GM13977 (cell line): ENCODE data around the gene PPP2R3C.
"Not testable (repeated sequence)": the region's sequence is repeated elsewhere in the genome, so short reads cannot be mapped to it uniquely, and the experiment has no call there.

Experiments
- DNase-seq: peaks from one replicate; pipeline ENCODE4 v3.0.0; 2012; ENCODE audit warnings: low spot score
- in situ Hi-C: fragments of 300-500 bp; cut with MboI; formaldehyde crosslinking; loops from one replicate; pipeline ENCODE4 v1.12.0; 2022; ENCODE audit warnings: low sequenced_read_pairs, low pct_unique_long_range_greater_than_20kb, mixed read lengths, inconsistent platforms; ENCODE audit not compliant: unreplicated experiment
- TF ChIP-seq, protein P1 (sequence below): IDR thresholded peaks from 2 replicates; pipeline ENCODE4 v1.5.1; 2012; ENCODE audit warnings: mild to moderate bottlenecking, control low read depth; ENCODE audit not compliant: insufficient read depth; ENCODE audit errors: extremely low read depth, missing control alignments

PPP2R3C gene

DNA sequence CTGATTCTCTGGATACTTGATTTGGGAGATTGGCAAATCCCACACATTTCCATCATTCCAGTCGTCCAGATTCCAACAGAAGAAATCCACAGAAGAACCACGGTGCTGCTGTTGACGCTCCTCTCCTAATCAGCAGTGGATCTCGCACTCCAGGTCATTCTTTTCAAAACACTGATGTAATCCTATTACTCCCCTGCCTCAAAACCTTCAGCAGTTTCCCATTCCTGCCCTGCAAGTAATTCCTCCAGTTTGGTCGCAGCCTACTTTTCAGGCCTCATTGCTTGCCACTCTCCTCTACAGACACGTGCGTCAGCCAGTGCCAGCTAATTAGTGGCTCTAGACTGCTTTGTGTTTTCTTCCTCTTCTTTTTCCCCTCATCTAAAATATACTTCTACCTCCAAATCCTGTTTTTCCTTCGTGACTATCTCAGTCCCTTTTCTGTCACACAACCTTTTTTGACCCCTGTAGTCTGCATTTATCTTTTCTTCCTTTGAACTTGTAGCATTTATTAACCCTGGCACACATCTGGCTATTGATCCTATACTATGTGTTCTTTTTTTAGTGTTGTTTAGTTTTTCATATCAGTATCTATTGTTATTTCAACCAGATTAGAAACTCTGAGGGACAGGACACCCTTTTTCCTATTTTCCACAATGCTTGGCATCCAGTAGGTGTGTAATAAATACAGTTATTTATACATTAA, 37.3 kb upstream of the PPP2R3C start:
- TF ChIP-seq, protein P1, sequence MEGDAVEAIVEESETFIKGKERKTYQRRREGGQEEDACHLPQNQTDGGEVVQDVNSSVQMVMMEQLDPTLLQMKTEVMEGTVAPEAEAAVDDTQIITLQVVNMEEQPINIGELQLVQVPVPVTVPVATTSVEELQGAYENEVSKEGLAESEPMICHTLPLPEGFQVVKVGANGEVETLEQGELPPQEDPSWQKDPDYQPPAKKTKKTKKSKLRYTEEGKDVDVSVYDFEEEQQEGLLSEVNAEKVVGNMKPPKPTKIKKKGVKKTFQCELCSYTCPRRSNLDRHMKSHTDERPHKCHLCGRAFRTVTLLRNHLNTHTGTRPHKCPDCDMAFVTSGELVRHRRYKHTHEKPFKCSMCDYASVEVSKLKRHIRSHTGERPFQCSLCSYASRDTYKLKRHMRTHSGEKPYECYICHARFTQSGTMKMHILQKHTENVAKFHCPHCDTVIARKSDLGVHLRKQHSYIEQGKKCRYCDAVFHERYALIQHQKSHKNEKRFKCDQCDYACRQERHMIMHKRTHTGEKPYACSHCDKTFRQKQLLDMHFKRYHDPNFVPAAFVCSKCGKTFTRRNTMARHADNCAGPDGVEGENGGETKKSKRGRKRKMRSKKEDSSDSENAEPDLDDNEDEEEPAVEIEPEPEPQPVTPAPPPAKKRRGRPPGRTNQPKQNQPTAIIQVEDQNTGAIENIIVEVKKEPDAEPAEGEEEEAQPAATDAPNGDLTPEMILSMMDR: no peak
- in situ Hi-C loops: loop anchor here (25.0 kb wide), 1 partner anchor 528 kb away; no protein-coding TSS in a partner anchor
- no peak for DNase-seq

DNA sequence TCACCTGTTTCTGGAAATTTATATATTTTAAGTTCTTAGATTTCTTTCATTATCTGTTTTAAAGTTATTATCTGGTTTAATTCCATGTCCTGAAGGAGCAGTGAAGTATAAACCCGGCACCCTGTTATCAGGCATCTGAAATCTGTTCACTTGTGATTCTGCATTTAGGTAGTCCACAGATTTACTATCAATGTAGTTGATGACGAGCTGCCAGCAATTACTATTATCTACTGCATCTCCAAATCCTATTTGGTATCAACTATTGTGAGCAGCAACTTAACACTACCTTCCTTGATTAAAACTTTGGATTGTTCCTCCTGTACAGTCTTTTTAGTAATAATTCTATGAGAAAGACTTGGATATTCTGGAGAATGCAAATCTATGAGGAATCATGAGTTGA, 36.7 kb upstream of the PPP2R3C start:
- TF ChIP-seq, protein P1: no peak
- in situ Hi-C loops: loop anchor here (25.0 kb wide), 1 partner anchor 529 kb away; no protein-coding TSS in a partner anchor
- DNase-seq: no peak

DNA sequence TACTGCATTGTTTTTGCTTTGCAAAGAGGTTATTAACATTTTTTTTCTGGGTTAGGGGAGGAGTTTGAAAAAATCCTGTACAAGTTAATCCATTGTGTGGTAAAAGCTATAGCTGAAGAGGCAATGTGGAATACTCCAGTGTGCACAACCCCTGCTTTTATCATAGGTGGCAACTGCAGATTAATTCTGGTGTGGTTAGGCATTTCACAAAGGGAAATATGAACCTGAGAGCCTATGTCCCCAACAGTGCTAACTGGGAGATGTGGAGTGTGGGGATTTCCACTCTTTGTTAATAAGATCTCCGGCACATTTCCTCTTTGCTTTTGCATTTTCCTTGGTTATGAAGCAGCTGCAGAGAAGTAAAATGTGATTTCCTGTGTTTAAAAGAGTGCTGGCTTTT, 34.2 kb upstream of the PPP2R3C start:
- in situ Hi-C loops: loop anchor here (25.0 kb wide), 1 partner anchor 531 kb away; no protein-coding TSS in a partner anchor
- DNase-seq: no peak

DNA sequence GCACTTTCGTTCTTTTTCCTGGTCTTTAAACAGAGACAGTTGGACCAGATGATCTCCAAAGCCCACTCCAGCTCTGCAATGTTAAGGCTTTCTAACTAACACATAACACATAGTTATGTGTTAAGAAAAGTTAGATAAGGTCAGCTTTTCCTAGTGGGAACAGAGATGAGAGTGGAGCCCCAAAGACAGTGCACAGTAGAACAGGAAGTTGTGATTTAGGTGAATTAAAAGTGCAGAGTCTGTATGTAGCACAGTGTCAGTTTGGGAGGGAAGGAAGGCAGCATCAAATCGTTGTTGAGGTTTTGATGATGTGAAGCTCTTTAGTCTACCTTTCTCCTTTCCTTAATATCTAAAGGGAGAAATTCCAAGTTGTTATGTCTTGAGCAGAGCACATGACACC, 32.2 kb upstream of the PPP2R3C start:
- in situ Hi-C loops: loop anchor here (25.0 kb wide), 1 partner anchor 533 kb away; no protein-coding TSS in a partner anchor
- no peak for DNase-seq
- TF ChIP-seq, protein P1: no peak

More for the DNA sequence above, 34.2 kb upstream of the PPP2R3C start:
- TF ChIP-seq, protein P1: no peak

DNA sequence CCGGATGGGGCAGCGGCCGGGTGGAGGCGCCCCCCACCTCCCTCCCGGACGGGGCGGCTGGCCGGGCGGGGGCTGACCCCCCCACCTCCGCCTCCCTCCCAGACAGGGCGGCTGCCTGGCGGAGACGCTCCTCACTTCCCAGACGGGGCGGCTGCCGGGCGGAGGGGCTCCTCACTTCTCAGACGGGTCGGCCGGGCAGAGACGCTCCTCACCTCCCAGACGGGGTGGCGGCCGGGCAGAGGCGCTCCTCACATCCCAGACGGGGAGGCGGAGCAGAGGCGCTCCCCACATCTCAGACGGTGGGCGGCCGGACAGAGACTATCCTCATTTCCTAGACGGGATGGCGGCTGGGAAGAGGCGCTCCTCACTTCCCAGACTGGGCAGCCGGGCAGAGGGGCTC, 30.7 kb upstream of the PPP2R3C start:
- in situ Hi-C loops: loop anchor here (25.0 kb wide), 1 partner anchor 535 kb away; no protein-coding TSS in a partner anchor

DNA sequence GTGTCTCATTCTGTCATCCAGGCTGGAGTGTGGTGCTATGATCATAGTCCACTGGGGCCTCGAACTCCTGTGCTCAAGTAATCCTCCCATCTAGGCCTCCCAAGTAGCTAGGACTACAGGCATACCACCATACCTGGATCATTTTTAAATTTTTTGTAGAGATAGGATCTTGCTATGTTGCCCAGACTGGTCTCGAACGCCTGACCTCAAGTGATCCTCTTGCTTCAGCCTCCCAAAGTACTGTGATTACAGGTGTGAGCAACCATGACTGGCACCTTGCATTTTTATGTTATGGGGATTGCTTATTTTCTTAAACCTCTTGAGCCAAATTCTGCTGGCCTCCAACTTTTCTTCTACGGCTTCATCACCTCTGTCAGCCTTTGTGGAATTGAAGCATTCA, 27.4 kb upstream of the PPP2R3C start:
- TF ChIP-seq, protein P1: no peak
- in situ Hi-C loops: loop anchor here (5.0 to 25.0 kb wide), 2 partner anchors 263 to 663 kb away; partner anchors contain the start of gene RALGAPA1
- DNase-seq: no peak

More for the DNA sequence above, 30.7 kb upstream of the PPP2R3C start:
- not testable (repeated sequence) for DNase-seq

DNA sequence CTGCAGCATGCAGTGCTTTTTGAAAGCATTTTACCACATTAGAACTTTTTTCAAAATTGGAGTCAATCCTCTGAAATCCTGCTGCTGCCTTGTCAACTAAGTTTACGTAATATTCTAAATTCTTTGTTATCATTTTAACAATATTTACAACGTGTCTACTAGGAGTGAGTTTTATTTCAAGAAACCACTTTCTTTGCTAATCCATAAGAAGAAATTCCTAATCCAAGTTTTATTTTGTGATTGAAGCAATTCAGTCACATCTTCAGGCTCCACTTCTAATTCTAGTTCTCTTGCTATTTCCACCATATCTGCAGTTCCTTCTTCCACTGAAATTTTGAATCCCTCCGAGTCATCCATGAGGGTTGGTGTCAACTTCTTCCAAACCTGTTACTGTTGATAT, 25.9 kb upstream of the PPP2R3C start:
- TF ChIP-seq, protein P1: no peak
- in situ Hi-C loops: loop anchor here (5.0 to 25.0 kb wide), 2 partner anchors 265 to 665 kb away; partner anchors contain the start of gene RALGAPA1
- no peak for DNase-seq
